AG04450 (cell line): ENCODE results near the gene CASP2. TPM values are rescaled to one million over a fixed set of nuclear protein-coding genes. Genes with fewer than 3 reads are reported as not detected.

ENCODE experiments used
- CTCF ChIA-PET: fragments of 300-600, 350-600 bp; formaldehyde crosslinking; extraction: SDS; loops from one replicate; lab custom pipeline; 2022; ENCODE audit warnings: antibody characterized with exemption, inconsistent platforms; lab: Charles Lee
- POLR2A ChIA-PET: fragments of 350-600 bp; formaldehyde crosslinking; extraction: SDS; loops from one replicate; lab custom pipeline; 2021; ENCODE audit warnings: antibody characterized with exemption, inconsistent platforms; lab: Yijun Ruan, JAX
- DNase-seq: peaks from one replicate; pipeline ENCODE4 v3.0.0-alpha.2; 2011; ENCODE audit warnings: low read depth, low spot score
- H3K27ac ChIP-seq: one replicate; pipeline ENCODE4 v1.5.1; 2012; ENCODE audit warnings: low read depth, low read length, control low read depth
- H3K27me3 ChIP-seq: one replicate; pipeline ENCODE4 v1.6.0; 2012; ENCODE audit warnings: low read length; ENCODE audit not compliant: control insufficient read depth, insufficient read depth
- H3K4me3 ChIP-seq: 2 replicates; pipeline ENCODE4 v1.5.1; 2011; ENCODE audit warnings: mild to moderate bottlenecking, low read depth, low read length, control low read depth
- H3K9me3 ChIP-seq: 2 replicates; pipeline ENCODE4 v1.5.1; 2012; ENCODE audit warnings: low read length; ENCODE audit not compliant: control insufficient read depth, insufficient read depth
- polyA plus RNA-seq: library from polyadenylated mRNA; depleted of rRNA; stranded (reverse); fragments of >200 nt; gene quantifications from 2 replicates; pipeline ENCODE4 v1.2.3, GENCODE V29; 2011
- TF ChIP-seq, protein P1 (sequence below): IDR thresholded peaks from 2 replicates; pipeline ENCODE4 v1.5.1; 2011; ENCODE audit warnings: low read depth, low read length, control low read depth, inconsistent platforms

The CASP2 gene
- polyA plus RNA-seq, 1 experiment = 21.8 TPM

DNA sequence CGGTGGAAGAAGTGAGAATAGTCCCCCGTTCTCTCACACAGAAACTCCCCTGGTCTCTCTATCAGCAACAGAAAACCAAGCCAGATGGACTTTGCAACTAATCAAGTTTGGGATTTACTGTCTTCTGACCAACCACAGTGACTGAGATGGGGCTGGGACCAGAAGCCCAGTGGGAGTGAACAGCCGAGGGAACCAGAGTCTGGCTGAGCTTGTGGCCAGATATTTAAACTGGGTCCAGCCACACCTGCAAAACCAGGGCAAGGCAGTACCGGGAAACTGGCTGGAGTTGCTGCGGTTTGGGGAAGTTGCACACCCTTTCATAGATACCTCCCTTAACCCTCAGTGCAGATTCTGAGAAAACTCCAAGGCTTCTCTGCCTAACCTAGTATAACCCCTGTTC, 18.9 kb upstream of the CASP2 start:
- H3K27ac ChIP-seq = no peak overlapping the region
- no peaks in the 10 kb centered on the region for H3K9me3 ChIP-seq
- ChIA-PET POLR2A (no interaction called here), CTCF (interaction anchor here (0.6 to 1.7 kb wide), 2 partner anchors 29 to 146 kb away, joined by 4 to 6 read pairs; no protein-coding TSS in a partner anchor)
- H3K4me3 ChIP-seq = no peak overlapping the region
- no peak for DNase-seq
- TF ChIP-seq, protein P1, sequence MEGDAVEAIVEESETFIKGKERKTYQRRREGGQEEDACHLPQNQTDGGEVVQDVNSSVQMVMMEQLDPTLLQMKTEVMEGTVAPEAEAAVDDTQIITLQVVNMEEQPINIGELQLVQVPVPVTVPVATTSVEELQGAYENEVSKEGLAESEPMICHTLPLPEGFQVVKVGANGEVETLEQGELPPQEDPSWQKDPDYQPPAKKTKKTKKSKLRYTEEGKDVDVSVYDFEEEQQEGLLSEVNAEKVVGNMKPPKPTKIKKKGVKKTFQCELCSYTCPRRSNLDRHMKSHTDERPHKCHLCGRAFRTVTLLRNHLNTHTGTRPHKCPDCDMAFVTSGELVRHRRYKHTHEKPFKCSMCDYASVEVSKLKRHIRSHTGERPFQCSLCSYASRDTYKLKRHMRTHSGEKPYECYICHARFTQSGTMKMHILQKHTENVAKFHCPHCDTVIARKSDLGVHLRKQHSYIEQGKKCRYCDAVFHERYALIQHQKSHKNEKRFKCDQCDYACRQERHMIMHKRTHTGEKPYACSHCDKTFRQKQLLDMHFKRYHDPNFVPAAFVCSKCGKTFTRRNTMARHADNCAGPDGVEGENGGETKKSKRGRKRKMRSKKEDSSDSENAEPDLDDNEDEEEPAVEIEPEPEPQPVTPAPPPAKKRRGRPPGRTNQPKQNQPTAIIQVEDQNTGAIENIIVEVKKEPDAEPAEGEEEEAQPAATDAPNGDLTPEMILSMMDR = no peak
- H3K27me3 ChIP-seq = no peaks in the 10 kb centered on the region

DNA sequence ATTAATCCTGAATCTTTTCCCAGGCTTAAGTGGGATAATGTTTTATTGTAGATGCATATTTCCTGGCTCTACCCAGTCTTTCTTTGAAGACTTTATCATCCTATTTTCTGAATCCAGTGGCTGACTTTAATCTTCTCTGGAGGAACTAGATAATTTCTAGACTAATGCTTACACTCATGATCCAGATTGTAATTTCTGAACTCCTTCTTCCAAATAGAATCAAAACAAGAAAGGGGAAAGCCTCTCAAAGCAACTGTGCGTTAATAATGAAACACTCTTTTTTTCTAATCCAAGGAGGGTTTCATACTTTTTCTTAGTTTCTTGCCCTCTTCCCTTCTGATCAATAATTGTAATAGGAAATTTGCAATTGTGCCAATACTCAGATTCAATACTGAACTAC, 16.9 kb upstream of the CASP2 start:
- CTCF ChIA-PET = interaction anchor here (0.6 to 1.2 kb wide), 4 partner anchors 8 to 146 kb away, joined by 3 read pairs; partner anchors contain the start of gene GSTK1
- no peak for DNase-seq
- Histone ChIP-seq H3K4me3 (no peak overlapping the region), H3K9me3 (no peaks in the 10 kb centered on the region), H3K27ac (no peak overlapping the region), H3K27me3 (no peaks in the 10 kb centered on the region)
- TF ChIP-seq, protein P1 = no peak
- POLR2A ChIA-PET = no interaction called here

DNA sequence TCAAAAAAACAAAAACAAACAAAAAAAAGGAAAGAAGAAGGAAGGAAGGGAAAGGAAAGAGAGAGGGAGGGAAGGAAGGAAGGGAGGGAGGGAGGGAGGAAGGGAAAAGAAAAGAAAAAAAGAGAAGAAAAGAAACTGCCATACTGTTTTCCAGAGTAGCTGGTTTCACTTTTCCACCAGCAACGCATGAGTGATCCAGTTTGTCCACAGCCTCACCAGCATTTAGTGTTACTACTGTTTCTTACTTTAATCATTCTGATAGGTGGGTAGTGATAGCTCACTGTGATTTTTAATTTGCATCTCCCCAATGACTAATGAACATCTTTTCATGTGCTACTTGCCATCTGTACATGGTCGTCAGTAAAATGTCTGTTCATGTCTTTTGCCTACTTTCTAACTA, 15.3 kb upstream of the CASP2 start:
- TF ChIP-seq, protein P1 = no peak

DNA sequence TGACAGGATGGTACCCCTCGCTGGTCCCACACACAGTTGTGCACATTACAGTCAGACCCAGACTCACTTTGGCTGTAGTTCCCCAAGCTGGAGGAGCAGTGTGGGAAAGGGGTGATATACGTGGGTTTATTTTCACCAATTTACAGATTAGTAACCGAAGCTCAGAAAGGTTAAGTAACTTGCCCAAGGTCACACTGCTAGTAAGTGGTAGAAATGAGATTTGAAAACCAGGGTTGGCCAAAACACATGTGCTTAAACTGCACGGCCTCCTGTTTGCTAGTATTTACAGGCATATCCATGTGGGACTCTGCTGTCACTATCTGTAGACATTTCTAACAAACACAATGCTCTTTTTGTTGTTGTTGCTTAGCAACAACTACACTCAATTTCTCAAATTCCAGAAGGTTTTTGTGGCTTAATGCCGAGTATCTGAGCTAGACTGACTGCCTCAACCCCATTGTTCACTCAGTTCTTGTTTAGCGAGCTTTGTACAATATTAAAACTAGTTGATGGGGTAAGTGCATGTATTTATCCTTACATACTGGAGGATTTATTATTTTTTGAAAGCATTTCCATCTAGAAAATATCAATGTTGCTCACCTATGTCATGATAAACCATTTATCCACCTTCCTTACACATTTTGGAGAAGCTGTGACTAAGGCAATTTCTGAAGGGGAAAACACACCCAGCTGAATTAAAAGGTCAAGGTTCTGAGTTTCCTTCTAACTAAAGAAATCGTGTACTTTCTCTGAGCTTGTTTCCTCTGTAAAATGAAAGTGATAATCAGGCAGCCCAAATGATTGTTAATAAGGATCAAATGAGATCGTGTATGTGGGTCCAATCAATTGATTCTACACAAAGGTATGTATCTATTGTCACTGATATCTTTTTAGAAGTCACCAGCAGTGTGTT, 8.7 kb upstream of the CASP2 start:
- Histone ChIP-seq H3K27ac (no peak overlapping the region), H3K4me3 (no peak overlapping the region), H3K9me3 (no peaks in the 10 kb centered on the region), H3K27me3 (no peaks in the 10 kb centered on the region)
- DNase-seq = no peak
- ChIA-PET CTCF (interaction anchor here (1.1 to 2.8 kb wide), 5 partner anchors 8 to 101 kb away, joined by 3 to 14 read pairs (median 9); partner anchors contain the start of genes CASP2 and GSTK1), POLR2A (interaction anchor here (1.3 kb wide), 1 partner anchor 9 kb away, joined by 5 read pairs; the partner anchor contains the start of gene CASP2)
- TF ChIP-seq, protein P1 = no peak

More for the DNA sequence above, 15.3 kb upstream of the CASP2 start:
- Histone ChIP-seq H3K4me3 (no peak overlapping the region), H3K9me3 (no peaks in the 10 kb centered on the region), H3K27ac (no peak overlapping the region), H3K27me3 (no peaks in the 10 kb centered on the region)
- ChIA-PET POLR2A (no interaction called here), CTCF (interaction anchor here (0.9 kb wide), 2 partner anchors 13 to 33 kb away, joined by 5 read pairs; no protein-coding TSS in a partner anchor)
- no peak for DNase-seq

DNA sequence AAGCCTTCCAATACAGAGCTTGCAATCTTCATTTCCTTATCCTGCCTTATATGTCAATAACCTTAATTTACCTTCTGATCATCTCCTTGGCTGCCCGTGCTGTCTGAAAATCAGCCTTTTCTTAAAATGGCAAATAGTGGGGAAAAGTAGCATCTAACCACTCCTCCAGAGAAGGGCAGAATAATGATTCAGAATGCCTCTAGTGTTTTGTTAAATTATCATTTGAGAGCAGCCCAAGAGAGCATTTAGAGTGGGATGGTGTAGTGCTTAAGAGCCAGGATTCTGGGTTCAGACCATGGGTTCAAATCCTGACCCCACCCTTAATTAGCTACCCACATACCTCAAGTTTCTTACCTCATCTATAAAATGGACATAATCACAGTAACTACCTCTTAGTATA, 8.0 kb upstream of the CASP2 start:
- CTCF ChIA-PET = interaction anchor here (1.1 to 2.8 kb wide), 5 partner anchors 8 to 100 kb away, joined by 3 to 14 read pairs (median 9); partner anchors contain the start of genes CASP2 and GSTK1
- no peak overlapping the region for H3K4me3 ChIP-seq
- POLR2A ChIA-PET = interaction anchor here (1.3 kb wide), 1 partner anchor 8 kb away, joined by 5 read pairs; the partner anchor contains the start of gene CASP2
- H3K9me3 ChIP-seq = no peaks in the 10 kb centered on the region
- H3K27me3 ChIP-seq = no peaks in the 10 kb centered on the region
- no peak overlapping the region for H3K27ac ChIP-seq
- no peak for DNase-seq
- TF ChIP-seq, protein P1 = no peak
